Cardiac fibroblast (primary cell): Measurements from ENCODE around the gene PRKCH.
A peak's percentile ranks its signal among the peaks of the same experiment; 100 is the strongest.

Experiments
- DNase-seq, 2 donors: peaks; one replicate each; pipeline versions ENCODE4 v3.0.0 to v3.0.0-alpha.2; 2010; ENCODE audit warnings: low read depth in 2 of 2
- H3K4me3 ChIP-seq, 2 donors: replicated peaks in 1 of 2; 1 replicate in 1 of 2; 2 replicates in 1 of 2; pipeline ENCODE4 v1.5.1; 2011; ENCODE audit warnings: low read depth in 2 of 2, low read length in 2 of 2, mild to moderate bottlenecking in 2 of 2, moderate library complexity in 1 of 2
- CTCF ChIP-seq: IDR thresholded peaks from one replicate; pipeline ENCODE4 v1.5.1; 2011; ENCODE audit warnings: low read depth, mild to moderate bottlenecking, low read length, inconsistent platforms

The PRKCH gene

GRCh38 chr14:61557262-61557661 lies 235.9 kb downstream of the PRKCH start:
- DNase-seq, result no peak
- H3K4me3 ChIP-seq, result no peak overlapping the region
- TF ChIP-seq CTCF, result no peak

GRCh38 chr14:61557854-61558253 lies 236.5 kb downstream of the PRKCH start:
- TF ChIP-seq CTCF, result no peak
- no peak for DNase-seq
- no peak overlapping the region for H3K4me3 ChIP-seq

- no peak overlapping the region for H3K4me3 ChIP-seq
- TF ChIP-seq CTCF, result no peak
- no peak for DNase-seq
Observed at GRCh38 chr14:61558271-61558670, 236.9 kb downstream of the PRKCH start.

- no peak for TF ChIP-seq CTCF
- no peak overlapping the region for H3K4me3 ChIP-seq
- no peak for DNase-seq
Observed at GRCh38 chr14:61559641-61560201, 238.3 kb downstream of the PRKCH start.

GRCh38 chr14:61560323-61560722 lies 238.9 kb downstream of the PRKCH start:
- no peak overlapping the region for H3K4me3 ChIP-seq
- peak in 1 of 2 donors; percentile 71 for DNase-seq
- TF ChIP-seq CTCF, result no peak

- no peak overlapping the region for H3K4me3 ChIP-seq
- peak; percentile 35 for TF ChIP-seq CTCF
- peak; percentile 71 to 83 for DNase-seq
Observed at GRCh38 chr14:61561104-61561503, 239.7 kb downstream of the PRKCH start.

GRCh38 chr14:61561657-61562276 lies 240.4 kb downstream of the PRKCH start:
- DNase-seq, result peak; percentile 99
- peak; percentile 14 for TF ChIP-seq CTCF
- no peak overlapping the region for H3K4me3 ChIP-seq
